Neural cell (in vitro differentiated cells): Measurements from ENCODE around the gene TYSND1. TPM values are rescaled to one million over a fixed set of nuclear protein-coding genes. Genes with fewer than 3 reads are reported as not detected.

Source experiments
- H2AFZ ChIP-seq: fragments of 200-600, 300-800 bp; sonication (generic), shearing (Covaris generic); 2 replicates; pipeline ENCODE4 v1.6.0; 2014; ENCODE audit warnings: low read depth, mild to moderate bottlenecking, antibody characterized with exemption, low read length, moderate library complexity
- H3F3A ChIP-seq: fragments of 200-600 bp; shearing (Covaris generic); 2 replicates; pipeline ENCODE4 v1.6.1; 2016; ENCODE audit warnings: mild to moderate bottlenecking, moderate library complexity, mixed read lengths, antibody characterized with exemption, low read length; ENCODE audit not compliant: insufficient read depth, poor library complexity, severe bottlenecking
- H3K27ac ChIP-seq: fragments of 200-600, 300-800 bp; sonication (generic), shearing (Covaris generic); 2 replicates; pipeline ENCODE4 v1.5.1; 2014; ENCODE audit warnings: mild to moderate bottlenecking, low read length, moderate library complexity
- H3K27me3 ChIP-seq: fragments of 300-800, 200-600 bp; sonication (generic), shearing (Covaris generic); 2 replicates; pipeline ENCODE4 v1.6.0; 2014; ENCODE audit warnings: mild to moderate bottlenecking, low read depth, low read length, moderate library complexity; ENCODE audit not compliant: insufficient read depth
- H3K36me3 ChIP-seq: fragments of 300-800, 200-600 bp; sonication (generic), shearing (Covaris generic); 2 replicates; pipeline ENCODE4 v1.5.1; 2014; ENCODE audit warnings: mild to moderate bottlenecking, antibody characterized with exemption, low read length, moderate library complexity; ENCODE audit not compliant: insufficient read depth
- H3K4me2 ChIP-seq: fragments of 300-800, 200-600 bp; sonication (generic), shearing (Covaris generic); 2 replicates; pipeline ENCODE4 v1.6.0; 2014; ENCODE audit warnings: mild to moderate bottlenecking, low read length
- H3K4me3 ChIP-seq: fragments of 300-800, 200-600 bp; sonication (generic), shearing (Covaris generic); 2 replicates; pipeline ENCODE4 v1.5.1; 2014; ENCODE audit warnings: mild to moderate bottlenecking, low read length, moderate library complexity
- H3K79me2 ChIP-seq: fragments of 200-600 bp; shearing (Covaris generic); replicated peaks from 2 replicates; pipeline ENCODE4 v1.6.0; 2014; ENCODE audit warnings: mild to moderate bottlenecking, low read length, moderate library complexity; ENCODE audit not compliant: insufficient read depth
- H3K9ac ChIP-seq: fragments of 300-800, 200-600 bp; sonication (generic), shearing (Covaris generic); 2 replicates; pipeline ENCODE4 v1.6.1; 2016; ENCODE audit warnings: mild to moderate bottlenecking, low read length, mixed read lengths
- H3K9me2 ChIP-seq: fragments of 200-600 bp; shearing (Covaris generic); 2 replicates; pipeline ENCODE4 v1.6.1; 2016; ENCODE audit warnings: mild to moderate bottlenecking, low read length, mixed read lengths; ENCODE audit not compliant: insufficient read depth
- H3K9me3 ChIP-seq: fragments of 200-600, 300-800 bp; sonication (generic), shearing (Covaris generic); 2 replicates; pipeline ENCODE4 v1.6.1; 2016; ENCODE audit warnings: mild to moderate bottlenecking, mixed run types, low read length, moderate library complexity, mixed read lengths
- H4K20me1 ChIP-seq: fragments of 200-600 bp; shearing (Covaris generic); 2 replicates; pipeline ENCODE4 v1.6.1; 2016; ENCODE audit warnings: mild to moderate bottlenecking, mixed run types; ENCODE audit not compliant: insufficient read depth
- EP300 ChIP-seq: fragments of 450-650 bp; conservative IDR thresholded peaks from 2 replicates; pipeline ENCODE4 v1.6.1; 2014; ENCODE audit warnings: antibody characterized with exemption, mild to moderate bottlenecking, moderate library complexity; ENCODE audit not compliant: poor library complexity, severe bottlenecking
- EZH2 ChIP-seq: fragments of 200-600, 300-800 bp; shearing (Covaris generic), sonication (generic); IDR thresholded peaks from 2 replicates; pipeline ENCODE4 v1.6.1; 2014; ENCODE audit warnings: antibody characterized with exemption, low read length, borderline replicate concordance, mild to moderate bottlenecking; ENCODE audit not compliant: insufficient read depth, poor library complexity, severe bottlenecking
- MXI1 ChIP-seq: fragments of 450-650 bp; conservative IDR thresholded peaks from 2 replicates; pipeline ENCODE4 v1.6.1; 2014; ENCODE audit warnings: antibody characterized with exemption, mild to moderate bottlenecking; ENCODE audit not compliant: poor library complexity, severe bottlenecking
- POLR2AphosphoS5 ChIP-seq: IDR thresholded peaks from 2 replicates; pipeline ENCODE4 v1.6.1; 2012
- RAD21 ChIP-seq: fragments of 450-650 bp; conservative IDR thresholded peaks from 2 replicates; pipeline ENCODE4 v1.6.1; 2014; ENCODE audit warnings: antibody characterized with exemption, mild to moderate bottlenecking, moderate library complexity
- SMC3 ChIP-seq: fragments of 450-650 bp; conservative IDR thresholded peaks from 2 replicates; pipeline ENCODE4 v1.6.1; 2014; ENCODE audit warnings: antibody characterized with exemption, mild to moderate bottlenecking, moderate library complexity; ENCODE audit not compliant: poor library complexity
- TAF1 ChIP-seq: IDR thresholded peaks from 2 replicates; pipeline ENCODE4 v1.6.1; 2012; ENCODE audit warnings: low read depth
- polyA plus RNA-seq: library from polyadenylated mRNA; depleted of rRNA; stranded (reverse); fragments of >200 nt; gene quantifications from 2 replicates; pipeline ENCODE4 v1.2.3, GENCODE V29; 2014
- TF ChIP-seq, protein P1 (sequence below): fragments of 450-650 bp; IDR thresholded peaks from 2 replicates; pipeline ENCODE4 v1.5.1; 2014; ENCODE audit warnings: antibody characterized with exemption, mild to moderate bottlenecking, moderate library complexity; ENCODE audit not compliant: poor library complexity, severe bottlenecking
- TF ChIP-seq, protein P2 (sequence below): IDR thresholded peaks from 2 replicates; pipeline ENCODE4 v1.6.1; 2012; ENCODE audit warnings: borderline replicate concordance

TYSND1 gene
- polyA plus RNA-seq, 1 donor from 2014 or later, result 10.3 TPM

DNA sequence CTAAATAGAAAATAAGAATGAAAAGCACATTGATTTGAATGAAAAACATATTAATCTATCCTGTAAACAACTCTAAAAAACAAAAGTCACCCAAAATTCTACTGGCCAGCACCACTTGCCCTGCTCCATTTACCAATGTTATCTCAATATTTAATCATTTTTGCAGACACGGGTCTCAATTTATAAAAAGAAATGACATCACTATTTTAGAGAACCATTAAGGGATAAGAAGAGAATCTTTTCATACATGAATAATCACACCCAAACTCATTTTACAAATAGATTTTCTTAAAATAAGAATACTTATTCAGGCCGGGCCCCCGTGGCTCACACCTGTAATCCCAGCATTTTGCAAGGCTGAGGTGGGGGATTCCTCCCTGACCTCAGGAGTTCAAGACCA is 19.9 kb upstream of the TYSND1 start:
- no peak overlapping the region for H3K9ac ChIP-seq
- no peak overlapping the region for H3K4me2 ChIP-seq
- no peak overlapping the region for H3K4me3 ChIP-seq
- TF ChIP-seq POLR2AphosphoS5 (no peak), EP300 (no peak), MXI1 (no peak), EZH2 (no peak), SMC3 (no peak), TAF1 (no peak), RAD21 (no peak)
- TF ChIP-seq, protein P1, sequence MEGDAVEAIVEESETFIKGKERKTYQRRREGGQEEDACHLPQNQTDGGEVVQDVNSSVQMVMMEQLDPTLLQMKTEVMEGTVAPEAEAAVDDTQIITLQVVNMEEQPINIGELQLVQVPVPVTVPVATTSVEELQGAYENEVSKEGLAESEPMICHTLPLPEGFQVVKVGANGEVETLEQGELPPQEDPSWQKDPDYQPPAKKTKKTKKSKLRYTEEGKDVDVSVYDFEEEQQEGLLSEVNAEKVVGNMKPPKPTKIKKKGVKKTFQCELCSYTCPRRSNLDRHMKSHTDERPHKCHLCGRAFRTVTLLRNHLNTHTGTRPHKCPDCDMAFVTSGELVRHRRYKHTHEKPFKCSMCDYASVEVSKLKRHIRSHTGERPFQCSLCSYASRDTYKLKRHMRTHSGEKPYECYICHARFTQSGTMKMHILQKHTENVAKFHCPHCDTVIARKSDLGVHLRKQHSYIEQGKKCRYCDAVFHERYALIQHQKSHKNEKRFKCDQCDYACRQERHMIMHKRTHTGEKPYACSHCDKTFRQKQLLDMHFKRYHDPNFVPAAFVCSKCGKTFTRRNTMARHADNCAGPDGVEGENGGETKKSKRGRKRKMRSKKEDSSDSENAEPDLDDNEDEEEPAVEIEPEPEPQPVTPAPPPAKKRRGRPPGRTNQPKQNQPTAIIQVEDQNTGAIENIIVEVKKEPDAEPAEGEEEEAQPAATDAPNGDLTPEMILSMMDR, result no peak
- TF ChIP-seq, protein P2, sequence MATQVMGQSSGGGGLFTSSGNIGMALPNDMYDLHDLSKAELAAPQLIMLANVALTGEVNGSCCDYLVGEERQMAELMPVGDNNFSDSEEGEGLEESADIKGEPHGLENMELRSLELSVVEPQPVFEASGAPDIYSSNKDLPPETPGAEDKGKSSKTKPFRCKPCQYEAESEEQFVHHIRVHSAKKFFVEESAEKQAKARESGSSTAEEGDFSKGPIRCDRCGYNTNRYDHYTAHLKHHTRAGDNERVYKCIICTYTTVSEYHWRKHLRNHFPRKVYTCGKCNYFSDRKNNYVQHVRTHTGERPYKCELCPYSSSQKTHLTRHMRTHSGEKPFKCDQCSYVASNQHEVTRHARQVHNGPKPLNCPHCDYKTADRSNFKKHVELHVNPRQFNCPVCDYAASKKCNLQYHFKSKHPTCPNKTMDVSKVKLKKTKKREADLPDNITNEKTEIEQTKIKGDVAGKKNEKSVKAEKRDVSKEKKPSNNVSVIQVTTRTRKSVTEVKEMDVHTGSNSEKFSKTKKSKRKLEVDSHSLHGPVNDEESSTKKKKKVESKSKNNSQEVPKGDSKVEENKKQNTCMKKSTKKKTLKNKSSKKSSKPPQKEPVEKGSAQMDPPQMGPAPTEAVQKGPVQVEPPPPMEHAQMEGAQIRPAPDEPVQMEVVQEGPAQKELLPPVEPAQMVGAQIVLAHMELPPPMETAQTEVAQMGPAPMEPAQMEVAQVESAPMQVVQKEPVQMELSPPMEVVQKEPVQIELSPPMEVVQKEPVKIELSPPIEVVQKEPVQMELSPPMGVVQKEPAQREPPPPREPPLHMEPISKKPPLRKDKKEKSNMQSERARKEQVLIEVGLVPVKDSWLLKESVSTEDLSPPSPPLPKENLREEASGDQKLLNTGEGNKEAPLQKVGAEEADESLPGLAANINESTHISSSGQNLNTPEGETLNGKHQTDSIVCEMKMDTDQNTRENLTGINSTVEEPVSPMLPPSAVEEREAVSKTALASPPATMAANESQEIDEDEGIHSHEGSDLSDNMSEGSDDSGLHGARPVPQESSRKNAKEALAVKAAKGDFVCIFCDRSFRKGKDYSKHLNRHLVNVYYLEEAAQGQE, result no peak
- H3K27ac ChIP-seq, result no peak overlapping the region
- no peaks in the 10 kb centered on the region for H4K20me1 ChIP-seq
- H3K9me3 ChIP-seq, result no peaks in the 10 kb centered on the region
- no peaks in the 10 kb centered on the region for H3K36me3 ChIP-seq
- H3F3A ChIP-seq, result no peaks in the 10 kb centered on the region
- H3K79me2 ChIP-seq, result peaks cover 71% of the 10 kb centered on the region
- no peak overlapping the region for H2AFZ ChIP-seq
- no peaks in the 10 kb centered on the region for H3K27me3 ChIP-seq
- H3K9me2 ChIP-seq, result no peaks in the 10 kb centered on the region

DNA sequence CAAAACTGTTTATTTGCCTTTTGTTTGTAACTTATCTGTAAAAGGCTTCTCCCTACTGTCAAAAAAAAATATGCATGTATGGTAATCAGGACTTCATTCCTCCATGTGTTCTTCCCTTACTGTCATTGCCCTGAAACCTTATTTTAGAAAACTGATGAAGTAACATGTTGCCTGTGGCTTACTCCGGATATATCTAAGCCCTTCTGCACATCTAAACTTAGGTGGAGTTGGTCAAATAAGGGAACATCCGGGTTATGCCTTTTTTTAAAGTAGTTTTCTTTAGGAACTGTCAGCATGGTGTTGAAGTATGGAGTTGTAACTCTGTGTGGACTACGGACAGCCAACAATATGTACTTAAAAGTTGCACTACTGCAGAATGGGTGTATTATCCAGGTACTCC is 17.7 kb upstream of the TYSND1 start:
- no peaks in the 10 kb centered on the region for H3K9me2 ChIP-seq
- H3K9ac ChIP-seq, result no peak overlapping the region
- no peak overlapping the region for H2AFZ ChIP-seq
- H3F3A ChIP-seq, result no peaks in the 10 kb centered on the region
- no peak overlapping the region for H3K27ac ChIP-seq
- no peak for TF ChIP-seq RAD21
- TF ChIP-seq EZH2, result no peak
- TF ChIP-seq, protein P2, result no peak
- TF ChIP-seq EP300, result no peak
- no peak for TF ChIP-seq MXI1
- TF ChIP-seq SMC3, result no peak
- TF ChIP-seq TAF1, result no peak
- TF ChIP-seq POLR2AphosphoS5, result no peak
- TF ChIP-seq, protein P1, result no peak
- H4K20me1 ChIP-seq, result no peaks in the 10 kb centered on the region
- H3K27me3 ChIP-seq, result no peaks in the 10 kb centered on the region
- H3K36me3 ChIP-seq, result no peaks in the 10 kb centered on the region
- H3K4me3 ChIP-seq, result no peak overlapping the region
- H3K9me3 ChIP-seq, result no peaks in the 10 kb centered on the region
- H3K79me2 ChIP-seq, result peaks cover 81% of the 10 kb centered on the region
- H3K4me2 ChIP-seq, result no peak overlapping the region
